Activated T-cell treated with anti-CD3 and anti-CD28 coated beads, Interleukin-2, amount 50 U/mL, for 72 hours (primary cell): ENCODE data around the gene SEPSECS. TPM values are rescaled to one million over a fixed set of nuclear protein-coding genes. Genes with fewer than 3 reads are reported as not detected.
A peak's percentile ranks its signal among the peaks of the same experiment; 100 is the strongest.
"Not testable (repeated sequence)": the region's sequence is repeated elsewhere in the genome, so short reads cannot be mapped to it uniquely, and the experiment has no call there.

Experiments used
- ATAC-seq, 2 donors: fragments of 150-1000 bp; cut with Tn5 transposase; replicated peaks in 1 of 2; 2 replicates each; pipeline ENCODE4 v1.10.0; 2021; ENCODE audit warnings: moderate library complexity in 2 of 2, mild to moderate bottlenecking in 1 of 2
- DNase-seq, 2 donors: peaks; one replicate each; pipeline ENCODE4 v3.0.0; 2021 to 2022; ENCODE audit warnings: mixed read lengths in 1 of 2
- H3K27ac Mint-ChIP-seq: one replicate; pipeline ENCODE4 v1.8.0; 2022; ENCODE audit warnings: mild to moderate bottlenecking, moderate library complexity, mixed read lengths
- H3K27me3 Mint-ChIP-seq: one replicate; pipeline ENCODE4 v1.8.0; 2022; ENCODE audit warnings: low read depth, mixed read lengths
- H3K36me3 Mint-ChIP-seq, 2 donors: one replicate each; pipeline ENCODE4 v1.8.0; 2022; ENCODE audit warnings: mixed read lengths in 2 of 2, mild to moderate bottlenecking in 1 of 2; ENCODE audit not compliant: insufficient read depth in 2 of 2
- H3K4me1 Mint-ChIP-seq: one replicate; pipeline ENCODE4 v1.8.0; 2022; ENCODE audit warnings: low read depth, mixed read lengths
- H3K4me3 Mint-ChIP-seq, 2 donors: one replicate each; pipeline ENCODE4 v1.8.0; 2022; ENCODE audit warnings: mild to moderate bottlenecking in 2 of 2, mixed read lengths in 2 of 2, moderate library complexity in 2 of 2
- H3K9me3 Mint-ChIP-seq, 2 donors: one replicate each; pipeline ENCODE4 v1.8.0; 2022; ENCODE audit warnings: mixed read lengths in 2 of 2
- total RNA-seq, 2 donors: library from RNA; stranded (reverse); gene quantifications; one replicate each; pipeline ENCODE4 v1.2.3, GENCODE V29; 2022

The SEPSECS gene
- total RNA-seq, 2 donors from 2014 or later: 21.6 to 27.9 TPM

DNA sequence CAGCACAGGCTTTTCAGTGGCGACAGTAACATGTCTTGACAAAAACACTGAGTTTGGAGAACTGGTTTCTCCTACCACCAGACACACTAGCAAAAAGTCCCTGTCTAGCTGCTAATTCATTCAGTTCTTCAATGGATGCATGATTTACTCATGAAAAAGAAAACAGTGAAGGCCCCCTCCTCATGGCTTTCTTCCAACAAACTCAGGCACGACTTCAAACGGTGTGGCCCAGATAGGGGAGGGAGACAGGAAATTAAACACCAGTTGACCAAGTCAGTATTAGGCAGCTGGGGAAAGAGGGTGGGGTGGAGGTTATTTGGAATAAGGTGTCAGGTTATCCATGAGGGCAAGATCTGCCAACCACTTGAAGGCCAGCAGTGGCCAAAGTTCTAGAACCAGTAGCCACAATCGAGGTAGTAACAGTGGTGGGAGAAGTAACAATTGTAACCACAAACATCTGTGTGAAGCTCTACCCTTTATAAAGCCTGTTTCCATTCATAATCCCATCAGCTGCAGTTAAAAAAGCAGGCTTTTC is 60.2 kb downstream of the SEPSECS start:
- DNase-seq (no peak), ATAC-seq (no peak)
- peaks cover 2 to 3% of the 10 kb centered on the region in 2 donors for H3K9me3 Mint-ChIP-seq
- H3K36me3 Mint-ChIP-seq: peaks cover 0 to 4% of the 10 kb centered on the region in 2 donors
- H3K4me1 Mint-ChIP-seq: no peaks in the 10 kb centered on the region
- no peak overlapping the region for H3K27ac Mint-ChIP-seq
- no peak overlapping the region for H3K4me3 Mint-ChIP-seq
- peaks cover 13% of the 10 kb centered on the region for H3K27me3 Mint-ChIP-seq

DNA sequence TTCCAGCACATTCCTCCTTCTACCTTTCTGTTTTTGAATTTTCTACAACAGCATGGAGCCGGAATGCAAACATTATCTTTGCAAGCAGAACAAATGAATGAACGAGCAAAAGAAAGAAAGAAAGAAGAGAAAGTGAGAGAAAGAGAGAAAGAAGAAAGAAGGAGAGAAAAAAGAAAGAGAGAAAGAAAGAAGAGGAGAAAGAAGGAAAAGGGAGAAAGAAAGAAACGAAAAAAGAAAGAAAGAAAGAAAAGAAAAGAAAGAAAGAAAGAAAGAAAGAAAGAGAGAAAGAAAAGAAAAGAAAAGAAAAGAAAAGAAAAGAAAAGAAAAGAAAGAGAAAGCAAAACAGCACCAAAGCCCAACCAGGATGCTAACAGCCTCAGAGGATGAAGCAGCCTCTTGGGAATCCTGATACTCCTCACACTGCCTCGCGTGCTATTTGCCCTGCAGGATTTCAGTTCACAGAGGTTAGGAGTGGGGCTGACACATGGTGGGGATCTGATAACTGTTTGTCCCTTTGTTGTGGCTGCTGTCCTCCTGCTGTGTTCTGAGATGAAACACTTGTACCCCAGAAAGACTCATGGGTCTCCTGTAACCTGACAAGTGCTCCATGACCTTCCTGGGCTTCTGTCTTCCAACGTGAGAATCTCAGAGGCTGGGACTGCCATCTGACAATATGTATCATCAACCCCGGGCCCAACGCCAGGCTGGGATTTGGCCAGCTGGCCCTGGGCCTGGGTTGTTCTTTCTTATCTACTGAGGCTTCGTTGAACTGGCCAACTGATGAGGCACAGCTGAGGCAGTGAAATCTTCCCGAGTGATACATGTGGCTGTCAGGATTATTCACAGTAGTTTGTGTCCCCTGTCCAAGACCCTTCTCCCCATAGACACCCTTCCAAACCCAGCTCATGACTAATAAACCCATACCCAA is 61.0 kb downstream of the SEPSECS start:
- H3K4me1 Mint-ChIP-seq: no peaks in the 10 kb centered on the region
- H3K36me3 Mint-ChIP-seq: peaks cover 1 to 4% of the 10 kb centered on the region in 2 donors
- H3K9me3 Mint-ChIP-seq: peaks cover 3 to 6% of the 10 kb centered on the region in 2 donors
- no peak for ATAC-seq
- no peak for DNase-seq
- H3K27ac Mint-ChIP-seq: peak overlapping the region; percentile 20
- H3K4me3 Mint-ChIP-seq: no peak overlapping the region
- H3K27me3 Mint-ChIP-seq: peaks cover 9% of the 10 kb centered on the region

DNA sequence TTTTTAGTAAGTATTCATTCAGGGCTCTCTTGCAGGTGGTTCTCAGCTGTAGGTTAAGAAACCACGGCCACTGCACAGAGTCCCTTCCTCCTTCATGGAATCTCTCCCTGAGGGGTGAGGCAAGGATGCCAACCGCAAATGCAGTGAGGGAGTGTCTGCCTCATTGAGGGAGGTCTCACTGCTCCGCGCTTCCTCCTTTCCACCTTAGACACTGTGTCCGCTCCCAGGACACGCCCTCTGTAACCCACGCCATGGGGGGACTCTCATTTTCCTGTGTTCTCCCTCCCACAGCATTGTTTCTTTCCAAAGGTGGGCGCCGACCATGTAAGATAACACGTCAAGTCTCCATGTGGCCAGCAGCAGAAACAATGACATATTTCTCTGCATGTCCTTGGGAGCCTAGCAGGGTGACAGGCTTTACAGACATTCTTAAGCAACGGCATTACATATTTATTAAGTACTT is 63.2 kb downstream of the SEPSECS start:
- ATAC-seq: no peak
- H3K9me3 Mint-ChIP-seq: peaks cover 9 to 16% of the 10 kb centered on the region in 2 donors
- no peaks in the 10 kb centered on the region for H3K4me1 Mint-ChIP-seq

DNA sequence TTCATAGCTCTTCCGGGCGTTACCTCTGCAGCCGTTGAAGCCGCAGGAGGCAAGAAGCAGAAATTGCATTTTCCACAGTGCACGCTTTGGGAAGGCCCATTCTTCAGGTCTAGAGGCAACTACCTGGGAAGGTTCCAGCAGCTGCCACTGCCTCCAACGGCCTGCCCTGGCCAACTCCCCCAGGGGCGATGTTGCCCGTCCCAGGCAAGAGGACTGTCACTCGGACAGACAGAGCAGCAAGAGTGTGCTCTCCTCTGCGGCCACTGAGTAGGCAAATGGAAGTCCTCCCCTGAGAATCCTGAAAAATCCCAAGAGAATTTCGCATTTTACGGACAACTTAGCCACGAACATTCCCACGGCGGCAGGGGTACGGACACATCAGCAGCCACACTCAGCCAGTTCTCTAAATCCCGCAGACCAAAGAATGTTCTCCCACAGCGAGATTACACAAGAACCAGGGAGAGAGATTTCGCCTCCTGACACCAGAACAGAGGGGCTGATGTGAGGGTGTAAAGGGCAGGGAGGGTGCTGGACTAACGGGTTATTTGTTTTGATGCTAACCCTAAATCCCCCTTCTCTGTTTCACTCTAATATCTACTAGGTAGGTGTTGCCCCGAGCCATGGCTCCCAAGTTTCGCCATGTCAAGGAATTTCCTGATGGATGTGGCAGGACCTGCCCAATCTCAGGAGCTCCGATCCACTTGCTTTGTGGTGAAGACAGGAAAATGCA is 63.8 kb downstream of the SEPSECS start:
- peaks cover 8 to 16% of the 10 kb centered on the region in 2 donors for H3K9me3 Mint-ChIP-seq
- H3K27me3 Mint-ChIP-seq: peaks cover 9% of the 10 kb centered on the region
- DNase-seq (no peak), ATAC-seq (no peak)
- no peak overlapping the region for H3K4me3 Mint-ChIP-seq
- H3K36me3 Mint-ChIP-seq: peaks cover 4 to 11% of the 10 kb centered on the region in 2 donors
- H3K4me1 Mint-ChIP-seq: no peaks in the 10 kb centered on the region
- H3K27ac Mint-ChIP-seq: no peak overlapping the region

More for the DNA sequence above, 63.2 kb downstream of the SEPSECS start:
- no peak for DNase-seq
- Mint-ChIP-seq H3K27me3 (peaks cover 9% of the 10 kb centered on the region), H3K4me3 (no peak overlapping the region), H3K36me3 (peaks cover 4 to 12% of the 10 kb centered on the region in 2 donors), H3K27ac (no peak overlapping the region)

DNA sequence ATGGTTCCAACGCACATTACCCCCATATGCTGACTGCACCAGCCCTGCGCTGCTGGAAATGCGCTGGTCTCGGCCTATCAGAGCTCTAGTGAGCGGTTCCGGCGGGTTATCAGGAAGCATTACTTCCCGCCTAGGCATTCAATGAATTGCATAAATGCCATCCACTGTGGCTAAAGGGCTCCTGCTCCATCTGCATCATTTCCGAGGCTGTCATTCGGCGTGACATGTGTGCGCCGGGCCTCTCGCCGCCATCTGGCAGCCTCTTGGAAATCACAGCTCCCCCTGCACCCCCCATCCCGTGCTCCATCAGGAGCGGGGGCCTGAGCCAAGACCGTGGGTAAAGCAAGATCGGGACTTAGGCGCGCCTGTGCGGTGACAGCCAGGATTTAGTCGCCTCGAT is 64.4 kb downstream of the SEPSECS start:
- H3K4me3 Mint-ChIP-seq: no peak overlapping the region
- ATAC-seq (no peak), DNase-seq (no peak)
- H3K27ac Mint-ChIP-seq: no peak overlapping the region
- no peaks in the 10 kb centered on the region for H3K4me1 Mint-ChIP-seq
- peaks cover 9% of the 10 kb centered on the region for H3K27me3 Mint-ChIP-seq
- peaks cover 6 to 16% of the 10 kb centered on the region in 2 donors for H3K9me3 Mint-ChIP-seq
- H3K36me3 Mint-ChIP-seq: peaks cover 4 to 8% of the 10 kb centered on the region in 2 donors

DNA sequence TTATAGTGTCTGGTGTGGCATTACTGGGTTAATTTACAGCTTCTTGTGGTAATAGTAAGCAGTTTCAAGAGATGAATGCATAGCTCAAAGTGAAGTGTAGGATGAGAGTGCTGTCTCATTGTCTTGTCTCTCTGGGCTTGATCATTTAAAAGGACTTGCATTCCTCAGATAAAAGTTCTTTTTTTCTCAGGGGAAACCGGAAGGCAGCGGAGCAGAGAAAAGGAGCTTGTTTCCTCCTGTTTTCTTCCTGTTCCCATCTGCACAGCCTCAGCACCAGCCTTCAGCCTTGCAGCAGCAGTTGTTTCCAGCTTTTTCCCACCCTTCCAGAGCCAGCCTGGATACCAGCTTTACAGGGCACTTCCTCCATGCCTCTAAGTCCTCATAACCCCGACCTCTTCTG is 68.1 kb downstream of the SEPSECS start:
- peaks cover 4 to 8% of the 10 kb centered on the region in 2 donors for H3K36me3 Mint-ChIP-seq
- peaks cover 38% of the 10 kb centered on the region for H3K27me3 Mint-ChIP-seq
- ATAC-seq (no peak), DNase-seq (no peak)
- H3K4me1 Mint-ChIP-seq: peaks cover 15% of the 10 kb centered on the region
- H3K4me3 Mint-ChIP-seq: no peak overlapping the region
- H3K9me3 Mint-ChIP-seq: peaks cover 6 to 13% of the 10 kb centered on the region in 2 donors
- no peak overlapping the region for H3K27ac Mint-ChIP-seq

DNA sequence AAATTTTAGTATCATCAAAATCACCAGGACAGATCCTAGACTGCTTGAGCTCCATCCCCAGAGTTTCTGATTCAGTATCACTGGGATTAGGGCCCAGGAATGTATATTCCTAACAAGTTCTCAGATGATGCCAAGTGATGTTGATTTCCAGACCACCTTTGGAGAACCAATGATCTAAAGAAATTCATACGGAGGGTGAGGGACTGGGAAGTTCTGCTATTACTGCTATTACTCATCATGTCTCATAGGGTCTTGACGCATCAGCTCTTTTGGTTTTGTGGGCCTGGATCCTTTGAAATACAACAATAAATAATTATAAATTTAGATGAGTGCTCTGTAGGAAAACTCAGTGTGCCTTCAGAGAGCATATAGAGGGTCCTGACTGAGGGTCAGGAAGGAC is 69.7 kb downstream of the SEPSECS start:
- H3K27me3 Mint-ChIP-seq: peaks cover 48% of the 10 kb centered on the region
- peaks cover 15% of the 10 kb centered on the region for H3K4me1 Mint-ChIP-seq
- no peak overlapping the region for H3K4me3 Mint-ChIP-seq
- H3K27ac Mint-ChIP-seq: no peak overlapping the region
- peaks cover 6 to 13% of the 10 kb centered on the region in 2 donors for H3K9me3 Mint-ChIP-seq
- peaks cover 4 to 8% of the 10 kb centered on the region in 2 donors for H3K36me3 Mint-ChIP-seq
- DNase-seq (no peak), ATAC-seq (no peak)

DNA sequence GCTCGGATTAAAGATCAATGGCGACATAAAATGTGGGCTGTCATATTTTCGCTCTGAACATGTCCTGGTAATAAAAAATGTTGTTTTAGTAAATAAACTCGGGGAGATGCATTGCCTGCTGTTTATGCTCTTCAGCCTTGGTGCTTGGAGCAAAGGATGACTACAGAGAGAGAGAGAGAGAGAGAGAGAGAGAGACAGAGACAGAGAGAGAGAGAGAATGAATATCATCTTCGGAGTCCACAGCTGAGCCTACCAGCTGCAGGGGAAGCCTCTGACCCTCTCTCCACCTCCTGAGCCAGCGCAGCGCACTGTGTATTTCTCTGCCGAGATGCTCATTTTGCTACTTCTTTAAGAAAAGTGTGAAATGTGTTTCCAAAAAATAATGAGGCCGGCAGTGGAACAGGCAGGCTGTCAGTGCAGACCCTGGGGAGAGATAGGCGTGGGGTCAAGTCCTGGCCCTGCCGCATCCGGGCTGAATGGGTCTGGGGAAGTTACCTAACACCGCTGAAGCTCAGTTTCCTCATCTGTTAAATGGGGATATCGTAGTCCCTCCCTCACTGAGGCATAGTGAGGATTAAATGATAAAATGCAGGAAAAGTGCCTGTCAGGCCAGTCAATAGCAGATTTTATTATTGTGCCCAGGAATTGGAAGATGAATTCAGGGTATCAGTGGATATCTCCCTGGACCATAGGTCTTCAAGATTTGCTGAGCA is 71.0 kb downstream of the SEPSECS start:
- ATAC-seq: no peak
- peaks cover 3 to 8% of the 10 kb centered on the region in 2 donors for H3K36me3 Mint-ChIP-seq
- H3K27ac Mint-ChIP-seq: no peak overlapping the region

DNA sequence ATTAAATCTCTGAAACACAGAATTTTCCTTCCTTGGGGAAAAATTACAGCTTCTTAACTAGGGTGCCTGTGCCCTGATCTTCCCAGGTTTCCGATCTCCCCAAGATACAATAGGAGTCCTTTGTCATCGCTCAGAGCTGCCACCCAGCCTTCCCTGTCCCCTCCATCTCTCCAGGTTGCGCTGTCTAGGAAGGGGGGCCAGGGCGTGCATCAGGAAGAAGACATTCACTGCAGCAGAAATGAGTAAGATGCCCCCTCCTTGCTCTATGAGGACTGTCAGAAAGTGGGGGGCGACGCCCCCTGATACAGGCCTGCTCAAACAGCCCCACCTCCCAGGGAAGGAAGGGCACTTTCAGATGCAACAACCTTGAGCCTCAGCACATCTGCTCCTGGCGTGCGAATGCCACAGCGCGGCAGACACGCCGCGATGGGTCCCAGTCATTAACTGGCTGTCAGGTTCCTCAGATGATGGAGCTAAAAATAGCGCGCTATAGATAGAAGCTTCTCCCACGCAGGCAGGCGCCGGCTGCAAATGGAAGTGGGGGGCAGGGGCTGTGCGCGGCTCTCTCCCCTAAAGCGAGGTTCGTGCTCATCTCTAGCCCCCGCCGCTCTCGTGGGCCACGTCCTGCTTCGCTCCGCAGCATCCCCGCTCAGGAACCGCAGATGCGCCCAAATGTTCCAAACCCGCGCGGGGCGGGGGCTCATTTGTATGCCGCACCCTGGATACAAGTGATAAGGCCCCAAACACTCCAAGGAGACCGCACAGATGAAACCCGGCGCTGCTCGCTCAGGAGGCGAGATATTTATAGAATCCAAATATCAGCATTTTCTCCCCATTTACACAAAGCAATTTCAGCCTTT is 71.9 kb downstream of the SEPSECS start:
- DNase-seq: peak in 1 of 2 donors; percentile 3
- peaks cover 3% of the 10 kb centered on the region in 2 donors for H3K36me3 Mint-ChIP-seq
- peaks cover 67% of the 10 kb centered on the region for H3K27me3 Mint-ChIP-seq
- H3K4me3 Mint-ChIP-seq: peak overlapping the region; percentile 37 to 57
- peaks cover 3% of the 10 kb centered on the region in 2 donors for H3K9me3 Mint-ChIP-seq
- peak; percentile 28 to 55 for ATAC-seq
- peaks cover 15% of the 10 kb centered on the region for H3K4me1 Mint-ChIP-seq
- no peak overlapping the region for H3K27ac Mint-ChIP-seq

More for the DNA sequence above, 71.0 kb downstream of the SEPSECS start:
- DNase-seq: no peak
- H3K4me3 Mint-ChIP-seq: peak overlapping the region; percentile 37 to 57
- H3K9me3 Mint-ChIP-seq: peaks cover 6 to 10% of the 10 kb centered on the region in 2 donors
- H3K27me3 Mint-ChIP-seq: peaks cover 61% of the 10 kb centered on the region
- H3K4me1 Mint-ChIP-seq: peaks cover 15% of the 10 kb centered on the region

DNA sequence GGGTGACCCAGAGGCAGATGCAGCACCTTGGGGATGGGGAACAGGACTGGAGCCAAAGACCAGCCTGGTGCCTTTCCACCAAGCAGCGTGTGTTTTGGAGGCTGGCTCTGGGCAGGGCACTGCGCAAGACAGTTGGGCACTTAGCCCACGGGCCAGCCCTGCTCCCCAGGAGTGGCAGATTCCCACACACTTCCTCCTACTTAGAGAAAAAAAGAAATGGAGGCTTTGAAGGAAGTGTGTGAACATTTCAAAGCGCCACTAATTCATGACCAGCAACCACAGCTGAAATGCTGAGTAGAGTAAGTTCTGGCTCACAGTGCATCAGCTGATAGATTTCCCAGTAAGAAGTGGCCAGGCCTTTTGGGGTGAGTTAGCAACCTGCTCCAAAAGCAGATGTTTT is 74.6 kb downstream of the SEPSECS start:
- Mint-ChIP-seq H3K27me3 (peaks cover 74% of the 10 kb centered on the region), H3K36me3 (no peaks in the 10 kb centered on the region)

DNA sequence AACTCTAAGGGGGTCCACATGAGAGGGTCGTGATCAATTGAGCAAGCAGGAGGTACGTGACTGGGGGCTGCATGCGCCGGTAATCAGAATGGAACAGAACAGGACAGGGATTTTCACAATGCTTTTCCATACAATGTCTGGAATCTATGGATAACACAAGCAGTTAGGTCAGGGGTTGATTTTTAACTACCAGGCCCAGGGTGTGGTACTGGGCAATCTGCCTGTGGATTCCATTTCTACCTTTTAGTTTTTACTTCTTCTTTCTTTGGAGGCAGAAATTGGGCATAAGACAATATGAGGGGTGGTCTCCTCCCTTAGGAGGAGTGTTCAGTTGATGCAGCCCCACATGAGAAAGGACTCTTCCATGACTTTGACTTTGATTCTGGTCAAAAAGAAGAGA is 76.8 kb downstream of the SEPSECS start:
- not testable (repeated sequence) for H3K36me3 Mint-ChIP-seq, ATAC-seq, H3K9me3 Mint-ChIP-seq, H3K4me3 Mint-ChIP-seq, DNase-seq, H3K4me1 Mint-ChIP-seq, H3K27ac Mint-ChIP-seq
- peaks cover 55% of the 10 kb centered on the region for H3K27me3 Mint-ChIP-seq

More for the DNA sequence above, 74.6 kb downstream of the SEPSECS start:
- H3K27ac Mint-ChIP-seq: no peak overlapping the region
- H3K4me1 Mint-ChIP-seq: peaks cover 15% of the 10 kb centered on the region
- H3K9me3 Mint-ChIP-seq: no peaks in the 10 kb centered on the region
- ATAC-seq (no peak), DNase-seq (no peak)
- H3K4me3 Mint-ChIP-seq: no peak overlapping the region
